ENCODE results near the gene DENND1B. TPM values are rescaled to one million over a fixed set of nuclear protein-coding genes. Genes with fewer than 3 reads are reported as not detected.
"Not testable (repeated sequence)": the region's sequence is repeated elsewhere in the genome, so short reads cannot be mapped to it uniquely, and the experiment has no call there.

Gene DENND1B
- total RNA-seq, 4 donors from 2014 or later = 9.0 to 40.2 (median 10.8) TPM

DNA sequence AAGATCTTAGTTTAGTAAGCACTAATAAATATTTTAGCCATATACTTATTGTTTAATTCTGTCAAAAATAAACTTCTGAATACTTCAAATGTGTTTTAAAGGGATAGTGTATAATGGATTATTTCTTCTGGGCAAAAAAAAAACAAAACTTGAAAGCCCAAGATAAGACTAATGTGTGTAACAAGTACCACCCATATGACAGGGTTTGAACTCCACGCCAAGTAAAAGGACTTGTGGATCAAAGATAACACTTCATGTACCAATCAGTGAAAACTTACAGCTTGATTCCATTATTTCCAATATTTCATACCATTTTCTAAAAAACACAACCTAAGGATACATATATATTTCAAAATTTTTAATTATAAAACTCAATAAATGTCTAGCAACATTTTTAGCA is 59.5 kb downstream of the DENND1B start:
- no peak overlapping the region for H3K4me3 ChIP-seq
- H3K27ac ChIP-seq = no peak overlapping the region
- no peak for DNase-seq (ENCODE audit: low spot score in 2 of 2)
- TF ChIP-seq POLR2A (IDR thresholded peaks at IDR 0.05) (no peak), EP300 (IDR thresholded peaks at IDR 0.05) (no peak), CTCF (IDR thresholded peaks at IDR 0.05) (no peak)
- no peaks in the 10 kb centered on the region for H3K27me3 ChIP-seq
- no peaks in the 10 kb centered on the region for H3K9me3 ChIP-seq
- WGBS, 2 donors = 0 to 46% methylated on average over 1 of the region's 1 CpG
- H3K36me3 ChIP-seq = no peaks in the 10 kb centered on the region
- H3K4me1 ChIP-seq = no peaks in the 10 kb centered on the region

GRCh38 chr1:197706601-197707000 is 68.7 kb downstream of the DENND1B start:
- 71 to 91% methylated on average over 1 of the region's 1 CpG for WGBS, 2 donors
- Histone ChIP-seq H3K27me3 (no peaks in the 10 kb centered on the region), H3K9me3 (no peaks in the 10 kb centered on the region), H3K27ac (no peak overlapping the region), H3K4me3 (no peak overlapping the region), H3K4me1 (no peaks in the 10 kb centered on the region), H3K36me3 (no peaks in the 10 kb centered on the region)
- no peak for DNase-seq (ENCODE audit: low spot score in 2 of 2)
- TF ChIP-seq POLR2A (IDR thresholded peaks at IDR 0.05) = no peak
- TF ChIP-seq EP300 (IDR thresholded peaks at IDR 0.05) = no peak
- TF ChIP-seq CTCF (IDR thresholded peaks at IDR 0.05) = no peak

DNA sequence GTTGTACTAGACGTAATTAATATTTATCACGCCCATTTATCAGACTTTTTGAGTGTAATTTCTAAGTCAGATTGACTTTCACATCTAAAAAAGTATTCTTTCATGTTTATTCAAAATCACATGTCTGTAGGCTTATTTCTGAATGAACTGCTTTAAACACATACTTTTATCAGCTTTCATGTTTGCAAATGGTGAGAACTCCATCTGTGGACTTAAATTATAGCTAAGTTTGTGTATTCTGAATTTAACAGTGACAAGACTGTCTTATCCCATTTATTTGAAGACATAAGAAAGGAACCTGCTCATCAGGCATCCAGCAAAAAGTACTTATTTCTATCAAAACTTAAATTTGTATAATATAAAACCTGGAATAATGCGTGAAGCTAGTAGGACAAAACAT is 69.3 kb downstream of the DENND1B start:
- Histone ChIP-seq H3K9me3 (peaks cover 0 to 2% (median 0%) of the 10 kb centered on the region in 4 donors), H3K27ac (no peak overlapping the region), H3K36me3 (no peaks in the 10 kb centered on the region), H3K4me3 (no peak overlapping the region), H3K4me1 (no peaks in the 10 kb centered on the region), H3K27me3 (no peaks in the 10 kb centered on the region)
- TF ChIP-seq EP300 (IDR thresholded peaks at IDR 0.05) = no peak
- TF ChIP-seq CTCF (IDR thresholded peaks at IDR 0.05) = no peak
- TF ChIP-seq POLR2A (IDR thresholded peaks at IDR 0.05) = no peak
- 95 to 97% methylated on average over 3 of the region's 3 CpGs for WGBS, 2 donors
- no peak for DNase-seq (ENCODE audit: low spot score in 2 of 2)

DNA sequence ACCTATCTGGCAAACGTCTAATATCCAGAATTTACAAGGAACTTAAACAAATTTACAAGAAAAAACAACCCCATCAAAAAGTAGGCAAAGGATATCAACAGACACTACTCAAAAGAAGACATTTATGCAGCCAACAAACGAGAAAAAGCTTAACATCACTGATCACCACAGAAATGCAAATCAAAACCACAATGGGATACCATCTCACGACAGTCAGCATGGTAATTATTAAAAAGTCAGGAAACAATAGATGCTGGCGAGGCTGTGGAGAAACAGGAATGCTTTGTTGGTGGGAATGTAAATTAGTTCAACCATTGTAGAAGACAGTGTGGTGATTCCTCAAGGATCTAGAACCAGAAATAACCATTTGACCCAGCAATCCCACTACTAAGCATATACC is 74.6 kb downstream of the DENND1B start:
- H3K9me3 ChIP-seq = peaks cover 0 to 13% (median 0%) of the 10 kb centered on the region in 4 donors
- not testable (repeated sequence) for H3K4me3 ChIP-seq; DNase-seq (ENCODE audit: low spot score in 2 of 2); H3K27me3 ChIP-seq; H3K4me1 ChIP-seq; H3K27ac ChIP-seq; H3K36me3 ChIP-seq
- WGBS, 2 donors = 87 to 88% methylated on average over 4 of the region's 4 CpGs

GRCh38 chr1:197696372-197696771 is 78.9 kb downstream of the DENND1B start:
- H3K9me3 ChIP-seq = peaks cover 0 to 13% (median 0%) of the 10 kb centered on the region in 4 donors
- H3K4me3 ChIP-seq = no peak overlapping the region
- DNase-seq (ENCODE audit: low spot score in 2 of 2) = no peak
- 89% methylated on average over 2 of the region's 2 CpGs for WGBS, 2 donors
- H3K27me3 ChIP-seq = no peaks in the 10 kb centered on the region
- no peaks in the 10 kb centered on the region for H3K36me3 ChIP-seq
- H3K27ac ChIP-seq = no peak overlapping the region
- peaks cover 0 to 9% (median 4%) of the 10 kb centered on the region in 4 donors for H3K4me1 ChIP-seq
- no peak for TF ChIP-seq EP300 (IDR thresholded peaks at IDR 0.05)
- no peak for TF ChIP-seq CTCF (IDR thresholded peaks at IDR 0.05)
- TF ChIP-seq POLR2A (IDR thresholded peaks at IDR 0.05) = no peak

DNA sequence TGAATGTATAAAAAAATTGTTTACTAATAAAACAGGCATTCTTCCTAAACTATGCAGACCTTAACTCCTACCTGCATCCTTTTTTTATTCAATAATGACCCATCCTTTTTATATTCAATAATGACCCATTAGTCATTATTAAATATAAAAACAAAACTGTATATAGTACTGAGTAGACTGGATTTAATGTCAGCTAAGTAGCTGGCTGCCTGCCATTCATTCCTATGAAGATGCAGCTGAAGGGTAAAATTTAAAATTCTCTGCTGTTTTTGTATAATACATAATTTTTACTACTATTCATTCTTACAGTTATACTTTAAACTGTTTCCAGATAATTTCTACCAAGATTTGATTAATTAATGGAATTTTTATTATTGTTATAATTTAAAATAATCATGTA is 79.3 kb downstream of the DENND1B start:
- H3K4me1 ChIP-seq = peaks cover 0 to 9% (median 4%) of the 10 kb centered on the region in 4 donors
- TF ChIP-seq CTCF (IDR thresholded peaks at IDR 0.05) = no peak
- no peak for TF ChIP-seq POLR2A (IDR thresholded peaks at IDR 0.05)
- no peak for TF ChIP-seq EP300 (IDR thresholded peaks at IDR 0.05)
- peaks cover 0 to 11% (median 0%) of the 10 kb centered on the region in 4 donors for H3K9me3 ChIP-seq

More for the DNA sequence above, 79.3 kb downstream of the DENND1B start:
- Histone ChIP-seq H3K27me3 (no peaks in the 10 kb centered on the region), H3K27ac (no peak overlapping the region), H3K4me3 (no peak overlapping the region), H3K36me3 (no peaks in the 10 kb centered on the region)
- DNase-seq (ENCODE audit: low spot score in 2 of 2) = no peak
